Peyer's patch (tissue), 4 donors: ENCODE data around the gene SHB. TPM values are rescaled to one million over a fixed set of nuclear protein-coding genes. Genes with fewer than 3 reads are reported as not detected.

Experiments used
- DNase-seq, 3 donors: peaks; one replicate each; pipeline ENCODE4 v3.0.0-alpha.2; 2017 to 2019
- H3K27ac ChIP-seq, 4 donors: fragments of 200-600 bp; sonication (generic); one replicate each; pipeline ENCODE4 v1.5.1; 2016 to 2019
- H3K27me3 ChIP-seq, 2 donors: fragments of 200-600 bp; sonication (generic); one replicate each; pipeline ENCODE4 v1.5.1; 2019
- H3K36me3 ChIP-seq, 3 donors: fragments of 200-600 bp; sonication (generic); one replicate each; pipeline ENCODE4 v1.5.1; 2016 to 2019
- H3K4me1 ChIP-seq, 4 donors: fragments of 200-600 bp; sonication (generic); one replicate each; pipeline ENCODE4 v1.5.1; 2016 to 2019
- H3K4me3 ChIP-seq, 4 donors: fragments of 200-600 bp; sonication (generic); 1 replicate in 3 of 4; 2 replicates in 1 of 4; pipeline ENCODE4 v1.5.1; 2016 to 2019; ENCODE audit warnings: mild to moderate bottlenecking in 1 of 4
- H3K9me3 ChIP-seq, 4 donors: fragments of 200-600 bp; sonication (generic); one replicate each; pipeline ENCODE4 v1.5.1; 2016 to 2019; ENCODE audit warnings: mild to moderate bottlenecking in 1 of 4
- CTCF ChIP-seq, 6 experiments: fragments of 450-650 bp in 4 of 6; fragments of 200-600 bp in 2 of 6; sonication (generic) in 1 of 6; IDR thresholded peaks; one replicate each; pipeline ENCODE4 v1.5.1; 2017 to 2019; ENCODE audit warnings: antibody characterized with exemption in 6 of 6, mild to moderate bottlenecking in 3 of 6, moderate library complexity in 1 of 6
- POLR2A ChIP-seq, 2 donors: fragments of 450-650 bp; IDR thresholded peaks; one replicate each; pipeline ENCODE4 v1.5.1; 2017; ENCODE audit warnings: antibody characterized with exemption in 2 of 2, mild to moderate bottlenecking in 2 of 2, moderate library complexity in 2 of 2
- total RNA-seq, 4 donors: library from RNA; depleted of rRNA; stranded (reverse); fragments of >200 nt; gene quantifications; one replicate each; pipeline ENCODE4 v1.1.0, GENCODE V29; 2016

SHB gene
- total RNA-seq, 4 donors from 2014 or later = 14.5 to 31.1 (median 25.6) TPM

- Histone ChIP-seq H3K4me3 (no peak overlapping the region), H3K27ac (no peak overlapping the region), H3K9me3 (no peaks in the 10 kb centered on the region), H3K27me3 (no peaks in the 10 kb centered on the region), H3K4me1 (peaks cover 0 to 26% (median 5%) of the 10 kb centered on the region in 4 donors), H3K36me3 (peaks cover 0 to 20% (median 0%) of the 10 kb centered on the region in 3 donors)
- DNase-seq = no peak
- TF ChIP-seq POLR2A (IDR thresholded peaks at IDR 0.05) = no peak
- TF ChIP-seq CTCF (IDR thresholded peaks at IDR 0.05) = no peak
These were observed 57.0 kb downstream of the SHB start for GRCh38 chr9:38011991-38012390.

GRCh38 chr9:38010918-38011704, 57.9 kb downstream of the SHB start:
- H3K4me3 ChIP-seq = no peak overlapping the region
- H3K36me3 ChIP-seq = peaks cover 0 to 20% (median 0%) of the 10 kb centered on the region in 3 donors
- TF ChIP-seq POLR2A (IDR thresholded peaks at IDR 0.05) (no peak), CTCF (IDR thresholded peaks at IDR 0.05) (no peak)
- no peak overlapping the region for H3K27ac ChIP-seq
- no peak for DNase-seq
- H3K27me3 ChIP-seq = no peaks in the 10 kb centered on the region
- peaks cover 0 to 34% (median 5%) of the 10 kb centered on the region in 4 donors for H3K4me1 ChIP-seq
- no peaks in the 10 kb centered on the region for H3K9me3 ChIP-seq

- no peaks in the 10 kb centered on the region for H3K27me3 ChIP-seq
- no peaks in the 10 kb centered on the region for H3K9me3 ChIP-seq
- no peak overlapping the region for H3K4me3 ChIP-seq
- no peak for DNase-seq
- H3K4me1 ChIP-seq = peaks cover 0 to 35% (median 5%) of the 10 kb centered on the region in 4 donors
- TF ChIP-seq CTCF (IDR thresholded peaks at IDR 0.05) (no peak), POLR2A (IDR thresholded peaks at IDR 0.05) (no peak)
- H3K36me3 ChIP-seq = peaks cover 0 to 16% (median 0%) of the 10 kb centered on the region in 3 donors
- H3K27ac ChIP-seq = peak overlapping the region in 1 of 4 donors; percentile 86
These were observed 59.0 kb downstream of the SHB start for GRCh38 chr9:38009990-38010389.

GRCh38 chr9:38009035-38009501, 60.0 kb downstream of the SHB start:
- peak overlapping the region in 3 of 4 donors; percentile 30 to 86 (median 75) for H3K27ac ChIP-seq
- TF ChIP-seq POLR2A (IDR thresholded peaks at IDR 0.05) (no peak), CTCF (IDR thresholded peaks at IDR 0.05) (no peak)
- H3K9me3 ChIP-seq = no peaks in the 10 kb centered on the region
- peaks cover 0 to 35% (median 5%) of the 10 kb centered on the region in 4 donors for H3K4me1 ChIP-seq
- no peaks in the 10 kb centered on the region for H3K27me3 ChIP-seq
- no peak overlapping the region for H3K4me3 ChIP-seq
- no peak for DNase-seq
- H3K36me3 ChIP-seq = peaks cover 0 to 13% (median 0%) of the 10 kb centered on the region in 3 donors

- H3K27me3 ChIP-seq = no peaks in the 10 kb centered on the region
- H3K4me1 ChIP-seq = peaks cover 0 to 35% (median 5%) of the 10 kb centered on the region in 4 donors
- TF ChIP-seq POLR2A (IDR thresholded peaks at IDR 0.05) (peak in 1 of 2 donors; percentile 21), CTCF (IDR thresholded peaks at IDR 0.05) (no peak)
- peak overlapping the region in 3 of 4 donors; percentile 30 to 86 (median 75) for H3K27ac ChIP-seq
- no peak overlapping the region for H3K4me3 ChIP-seq
- peak in 2 of 3 donors; percentile 75 to 76 for DNase-seq
- no peaks in the 10 kb centered on the region for H3K9me3 ChIP-seq
- peaks cover 0 to 7% (median 0%) of the 10 kb centered on the region in 3 donors for H3K36me3 ChIP-seq
These were observed 60.6 kb downstream of the SHB start for GRCh38 chr9:38008168-38009034.
